Neutrophil (primary cell): Measurements from ENCODE around the gene MUS81.

Source experiments
- H3K27ac ChIP-seq: fragments of 200-600 bp; sonication (generic); 2 replicates; pipeline ENCODE4 v1.5.1; 2016; ENCODE audit warnings: mild to moderate bottlenecking, moderate library complexity
- H3K27me3 ChIP-seq: fragments of 200-600 bp; sonication (generic); 2 replicates; pipeline ENCODE4 v1.6.0; 2016; ENCODE audit warnings: mild to moderate bottlenecking
- H3K36me3 ChIP-seq: fragments of 200-600 bp; sonication (generic); 2 replicates; pipeline ENCODE4 v1.5.1; 2017
- H3K4me1 ChIP-seq, 2 experiments: fragments of 200-600 bp in 1 of 2; sonication (generic) in 1 of 2; 1 replicate in 1 of 2; 2 replicates in 1 of 2; pipeline versions ENCODE4 v1.5.1 to v1.6.1; 2013 to 2016; ENCODE audit warnings: low read depth in 1 of 2, low read length in 1 of 2, mild to moderate bottlenecking in 1 of 2, moderate library complexity in 1 of 2; ENCODE audit not compliant: control insufficient read depth in 1 of 2, insufficient read depth in 1 of 2
- H3K4me3 ChIP-seq, 2 experiments: fragments of 200-600 bp in 1 of 2; sonication (generic) in 1 of 2; 1 replicate in 1 of 2; 2 replicates in 1 of 2; pipeline ENCODE4 v1.5.1; 2013 to 2016; ENCODE audit warnings: low read depth in 1 of 2, low read length in 1 of 2, mild to moderate bottlenecking in 1 of 2, moderate library complexity in 1 of 2
- H3K9me3 ChIP-seq: fragments of 200-600 bp; sonication (generic); 2 replicates; pipeline ENCODE4 v1.5.1; 2016
- TF ChIP-seq, protein P1 (sequence below): fragments of 200-600 bp; sonication (generic); IDR thresholded peaks from 2 replicates; pipeline ENCODE4 v1.5.1; 2016; ENCODE audit warnings: antibody characterized with exemption

MUS81 gene

DNA sequence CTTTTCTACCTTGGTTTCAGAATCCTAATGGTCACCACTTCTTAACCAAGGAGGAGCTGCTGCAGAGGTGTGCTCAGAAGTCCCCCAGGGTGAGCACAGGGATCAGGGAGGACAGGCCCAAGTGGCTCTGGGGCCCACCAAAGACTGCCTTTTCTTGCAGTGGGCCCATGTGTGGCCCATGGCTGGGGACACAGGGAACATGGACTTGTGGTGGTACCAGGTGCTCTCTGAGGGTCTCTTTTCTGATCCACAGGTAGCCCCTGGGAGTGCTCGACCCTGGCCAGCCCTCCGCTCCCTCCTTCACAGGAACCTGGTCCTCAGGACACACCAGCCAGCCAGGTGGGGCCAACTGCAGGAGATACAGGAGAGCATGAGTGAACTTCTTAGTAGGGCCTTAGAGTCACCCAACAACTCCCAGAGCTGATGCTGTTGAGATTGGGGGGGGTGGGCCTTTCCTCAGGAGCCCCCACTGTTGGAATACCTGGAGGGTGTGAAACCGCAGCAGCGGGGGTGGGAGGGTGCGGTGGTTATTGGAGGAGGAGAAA, 2.0 kb downstream of the MUS81 start:
- H3K27me3 ChIP-seq = no peaks in the 10 kb centered on the region
- TF ChIP-seq, protein P1, sequence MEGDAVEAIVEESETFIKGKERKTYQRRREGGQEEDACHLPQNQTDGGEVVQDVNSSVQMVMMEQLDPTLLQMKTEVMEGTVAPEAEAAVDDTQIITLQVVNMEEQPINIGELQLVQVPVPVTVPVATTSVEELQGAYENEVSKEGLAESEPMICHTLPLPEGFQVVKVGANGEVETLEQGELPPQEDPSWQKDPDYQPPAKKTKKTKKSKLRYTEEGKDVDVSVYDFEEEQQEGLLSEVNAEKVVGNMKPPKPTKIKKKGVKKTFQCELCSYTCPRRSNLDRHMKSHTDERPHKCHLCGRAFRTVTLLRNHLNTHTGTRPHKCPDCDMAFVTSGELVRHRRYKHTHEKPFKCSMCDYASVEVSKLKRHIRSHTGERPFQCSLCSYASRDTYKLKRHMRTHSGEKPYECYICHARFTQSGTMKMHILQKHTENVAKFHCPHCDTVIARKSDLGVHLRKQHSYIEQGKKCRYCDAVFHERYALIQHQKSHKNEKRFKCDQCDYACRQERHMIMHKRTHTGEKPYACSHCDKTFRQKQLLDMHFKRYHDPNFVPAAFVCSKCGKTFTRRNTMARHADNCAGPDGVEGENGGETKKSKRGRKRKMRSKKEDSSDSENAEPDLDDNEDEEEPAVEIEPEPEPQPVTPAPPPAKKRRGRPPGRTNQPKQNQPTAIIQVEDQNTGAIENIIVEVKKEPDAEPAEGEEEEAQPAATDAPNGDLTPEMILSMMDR = no peak
- no peaks in the 10 kb centered on the region for H3K9me3 ChIP-seq
- H3K4me3 ChIP-seq = no peak overlapping the region
- peaks cover 50% of the 10 kb centered on the region for H3K36me3 ChIP-seq
- H3K4me1 ChIP-seq = peaks cover 35 to 38% of the 10 kb centered on the region in 2 experiments
- H3K27ac ChIP-seq = peak overlapping the region; percentile 96

DNA sequence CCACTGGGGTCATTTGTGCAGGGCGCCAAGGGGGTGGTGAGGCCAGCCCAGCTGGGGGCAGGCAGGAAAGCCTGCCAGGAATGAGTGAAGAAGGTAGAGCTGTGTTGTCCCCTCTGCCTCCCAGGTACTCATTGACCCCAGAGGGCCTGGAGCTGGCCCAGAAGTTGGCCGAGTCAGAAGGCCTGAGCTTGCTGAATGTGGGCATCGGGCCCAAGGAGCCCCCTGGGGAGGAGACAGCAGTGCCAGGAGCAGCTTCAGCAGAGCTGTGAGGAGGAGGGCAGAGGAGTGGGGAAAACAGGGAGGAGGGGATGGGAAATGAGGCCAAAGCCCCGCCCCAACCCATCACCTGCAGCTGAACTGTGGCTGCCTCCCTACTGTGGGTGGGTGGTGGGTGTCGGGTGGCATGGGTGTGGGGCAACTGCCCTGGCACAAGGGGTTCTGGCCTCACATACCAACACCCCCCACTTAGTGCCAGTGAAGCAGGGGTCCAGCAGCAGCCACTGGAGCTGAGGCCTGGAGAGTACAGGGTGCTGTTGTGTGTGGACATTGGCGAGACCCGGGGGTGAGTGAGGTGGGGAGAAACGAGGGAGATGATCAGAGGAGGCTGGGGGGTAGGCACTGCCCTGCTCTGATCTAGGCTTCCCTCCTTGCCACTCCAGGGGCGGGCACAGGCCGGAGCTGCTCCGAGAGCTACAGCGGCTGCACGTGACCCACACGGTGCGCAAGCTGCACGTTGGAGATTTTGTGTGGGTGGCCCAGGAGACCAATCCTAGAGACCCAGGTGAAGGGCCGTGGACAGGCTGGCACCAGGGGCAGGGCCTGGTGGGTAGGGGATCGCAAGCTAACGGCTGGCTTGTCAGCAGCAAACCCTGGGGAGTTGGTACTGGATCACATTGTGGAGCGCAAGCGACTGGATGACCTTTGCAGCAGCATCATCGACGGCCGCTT, 3.0 kb downstream of the MUS81 start:
- no peaks in the 10 kb centered on the region for H3K27me3 ChIP-seq
- no peak overlapping the region for H3K27ac ChIP-seq
- H3K4me1 ChIP-seq = peaks cover 39 to 43% of the 10 kb centered on the region in 2 experiments
- H3K9me3 ChIP-seq = no peaks in the 10 kb centered on the region
- H3K4me3 ChIP-seq = no peak overlapping the region
- TF ChIP-seq, protein P1 = no peak
- peaks cover 60% of the 10 kb centered on the region for H3K36me3 ChIP-seq

DNA sequence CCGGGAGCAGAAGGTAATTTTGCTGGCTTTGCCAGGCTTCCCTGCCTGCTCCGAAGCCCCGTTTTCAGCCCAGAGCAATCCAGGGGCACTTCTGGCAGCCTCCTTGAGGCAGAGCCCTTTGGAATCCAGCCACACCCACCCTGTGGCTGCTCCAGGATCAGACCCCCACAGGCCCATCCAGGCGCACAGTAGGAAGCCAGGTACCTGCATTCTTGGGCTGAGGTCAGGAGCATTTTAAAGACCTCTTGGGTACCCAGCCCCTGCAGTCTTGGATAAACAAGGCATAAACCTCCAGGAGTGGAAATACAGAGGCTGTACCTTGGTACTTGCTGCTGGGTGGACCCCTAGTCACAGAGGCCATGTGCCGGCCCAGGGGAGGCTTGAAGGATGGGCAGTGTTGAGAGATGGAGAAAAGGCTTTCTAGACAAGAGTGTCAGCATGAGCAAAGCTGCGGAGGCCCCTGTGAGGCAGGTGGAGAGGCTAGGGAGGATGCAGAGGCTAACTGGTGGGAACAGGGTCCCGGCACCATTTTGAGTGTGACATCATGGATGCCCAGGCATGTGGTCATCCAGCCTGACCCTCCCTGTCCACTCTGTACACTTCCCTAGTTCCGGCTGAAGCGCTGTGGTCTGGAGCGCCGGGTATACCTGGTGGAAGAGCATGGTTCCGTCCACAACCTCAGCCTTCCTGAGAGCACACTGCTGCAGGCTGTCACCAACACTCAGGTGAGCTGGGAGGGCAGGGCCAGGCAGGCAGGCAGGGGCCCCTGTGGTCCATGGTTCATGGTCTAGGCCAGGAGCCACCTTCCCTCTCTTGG, 3.9 kb downstream of the MUS81 start:
- no peaks in the 10 kb centered on the region for H3K27me3 ChIP-seq
- H3K27ac ChIP-seq = no peak overlapping the region
- TF ChIP-seq, protein P1 = no peak
- H3K9me3 ChIP-seq = no peaks in the 10 kb centered on the region
- H3K4me1 ChIP-seq = peaks cover 30 to 35% of the 10 kb centered on the region in 2 experiments
- no peak overlapping the region for H3K4me3 ChIP-seq
- peaks cover 62% of the 10 kb centered on the region for H3K36me3 ChIP-seq

DNA sequence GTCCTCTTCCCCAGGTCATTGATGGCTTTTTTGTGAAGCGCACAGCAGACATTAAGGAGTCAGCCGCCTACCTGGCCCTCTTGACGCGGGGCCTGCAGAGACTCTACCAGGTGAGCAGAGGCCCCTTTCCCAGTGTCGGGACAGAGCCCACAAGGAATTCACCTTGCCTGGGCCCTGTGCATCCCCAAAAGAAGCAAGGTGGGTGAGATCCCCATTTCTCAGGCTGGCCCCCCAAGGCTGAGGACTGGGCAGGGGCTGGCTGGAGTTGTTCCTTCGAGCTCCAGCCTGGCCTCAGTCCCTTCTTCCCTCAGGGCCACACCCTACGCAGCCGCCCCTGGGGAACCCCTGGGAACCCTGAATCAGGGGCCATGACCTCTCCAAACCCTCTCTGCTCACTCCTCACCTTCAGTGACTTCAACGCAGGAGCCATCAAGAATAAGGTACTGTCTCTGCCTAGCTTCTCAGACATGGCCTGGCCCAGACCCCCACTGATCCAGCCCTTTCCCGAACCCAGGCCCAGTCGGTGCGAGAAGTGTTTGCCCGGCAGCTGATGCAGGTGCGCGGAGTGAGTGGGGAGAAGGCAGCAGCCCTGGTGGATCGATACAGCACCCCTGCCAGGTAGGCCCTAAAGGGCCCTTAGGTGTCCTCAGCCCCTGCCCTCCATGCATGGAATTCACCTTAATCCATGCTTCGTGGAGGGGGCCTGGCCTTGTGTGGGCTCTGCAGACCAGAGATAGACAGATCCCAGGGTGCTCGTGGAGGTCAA, 4.7 kb downstream of the MUS81 start:
- no peak overlapping the region for H3K27ac ChIP-seq
- H3K27me3 ChIP-seq = no peaks in the 10 kb centered on the region
- H3K4me3 ChIP-seq = no peak overlapping the region
- H3K4me1 ChIP-seq = peaks cover 24 to 29% of the 10 kb centered on the region in 2 experiments
- TF ChIP-seq, protein P1 = no peak
- H3K9me3 ChIP-seq = no peaks in the 10 kb centered on the region
- peaks cover 62% of the 10 kb centered on the region for H3K36me3 ChIP-seq
